HG02798 (cell line): ENCODE data around the gene DDIT3.

Experiments used
- ATAC-seq: cut with Tn5 transposase; IDR thresholded peaks from one replicate; pipeline ENCODE4 v1.9.1; 2021; ENCODE audit warnings: mild to moderate bottlenecking; ENCODE audit not compliant: unreplicated experiment, poor library complexity

The DDIT3 gene

GRCh38 chr12:57488402-57489156 lies 31.7 kb downstream of the DDIT3 start:
- no peak for ATAC-seq

DNA sequence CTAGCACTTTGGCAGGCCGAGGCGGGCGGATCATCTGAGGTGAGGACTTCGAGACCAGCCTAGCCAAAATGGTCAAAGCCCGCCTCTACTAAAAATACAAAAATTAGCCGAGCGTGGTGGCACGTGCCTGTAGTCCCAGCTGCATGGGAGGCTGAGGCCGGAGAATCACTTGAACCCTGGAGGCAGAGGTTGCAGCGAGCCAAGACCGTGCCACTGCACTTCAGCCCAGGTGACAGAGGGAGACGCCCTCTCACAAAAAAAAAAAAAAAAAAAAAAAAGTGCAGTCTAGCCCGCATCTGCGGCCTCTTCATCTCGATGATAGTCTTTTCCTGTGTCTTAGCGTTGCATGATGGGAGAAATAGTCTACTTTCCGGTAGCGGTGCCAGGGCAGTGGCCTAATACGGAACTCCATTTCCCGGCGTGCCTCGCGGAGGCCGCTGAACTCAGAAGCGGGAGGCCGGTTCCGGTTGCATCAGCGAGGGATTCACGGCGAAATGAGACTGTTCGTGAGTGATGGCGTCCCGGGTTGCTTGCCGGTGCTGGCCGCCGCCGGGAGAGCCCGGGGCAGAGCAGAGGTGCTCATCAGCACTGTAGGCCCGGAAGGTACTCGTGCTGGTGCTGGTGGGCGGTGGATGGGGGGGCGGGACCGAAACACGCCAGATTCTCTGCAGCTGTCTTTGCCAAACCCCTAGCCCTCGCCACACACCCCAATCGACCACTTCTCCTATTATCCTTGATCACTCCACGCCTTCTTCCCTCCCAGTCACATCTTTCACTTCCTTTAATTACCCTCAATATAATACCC lies 32.5 kb downstream of the DDIT3 start, which contains the start of gene MARS1:
Gene MARS1 (plus strand): TSS at position 472 of the 805 bp plus-strand sequence. CDS start 23 bp downstream, at position 495.
- ATAC-seq, result peak; percentile 99

GRCh38 chr12:57487055-57487596 lies 33.2 kb downstream of the DDIT3 start:
- ATAC-seq, result no peak

DNA sequence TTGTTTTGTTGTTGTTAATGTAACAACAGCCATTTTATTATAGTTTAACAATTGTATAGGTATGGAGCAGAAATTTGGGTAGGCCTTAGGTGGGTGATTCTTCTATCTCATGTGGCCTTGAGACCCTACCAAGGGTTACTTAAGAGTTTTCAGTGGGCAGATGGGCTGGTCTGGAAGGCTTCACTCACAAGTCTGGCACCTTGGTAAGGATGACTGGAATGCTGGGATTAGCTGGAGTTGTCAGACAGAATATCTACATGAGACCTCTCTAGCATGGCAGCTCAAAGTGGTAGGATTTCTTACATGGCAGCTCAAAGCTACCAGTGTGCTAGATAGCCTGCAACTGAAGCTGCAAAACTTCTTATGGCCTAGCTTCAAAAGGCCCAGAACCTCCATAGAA lies 34.6 kb downstream of the DDIT3 start:
- ATAC-seq, result no peak

DNA sequence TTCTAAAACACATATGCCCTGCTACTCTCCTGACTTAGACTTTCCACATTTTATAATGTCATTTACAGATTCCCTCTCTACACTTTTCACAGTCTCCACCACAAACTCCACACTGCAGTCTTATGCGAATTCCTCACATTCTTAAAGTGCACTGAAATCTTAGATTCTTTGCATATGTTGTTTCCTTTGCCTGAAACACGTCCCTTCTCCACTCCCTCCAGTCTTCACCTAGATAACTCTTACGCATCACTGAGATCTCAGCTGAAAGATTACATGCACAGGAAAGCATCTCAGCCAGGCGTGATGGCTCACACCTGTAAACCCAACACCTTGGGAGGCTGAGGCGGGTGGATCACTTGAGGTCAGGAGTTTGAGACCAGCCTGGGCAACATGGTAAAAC lies 36.8 kb downstream of the DDIT3 start:
- ATAC-seq, result no peak

- ATAC-seq, result no peak
These were observed 38.6 kb downstream of the DDIT3 start for GRCh38 chr12:57481671-57482070.

- ATAC-seq, result no peak
These were observed 40.8 kb downstream of the DDIT3 start, which contains the start of gene ARHGAP9 for GRCh38 chr12:57479376-57480115. Gene ARHGAP9, minus strand, starts transcription at chr12:57479866. Its CDS starts 460 bp downstream, at chr12:57479406.

DNA sequence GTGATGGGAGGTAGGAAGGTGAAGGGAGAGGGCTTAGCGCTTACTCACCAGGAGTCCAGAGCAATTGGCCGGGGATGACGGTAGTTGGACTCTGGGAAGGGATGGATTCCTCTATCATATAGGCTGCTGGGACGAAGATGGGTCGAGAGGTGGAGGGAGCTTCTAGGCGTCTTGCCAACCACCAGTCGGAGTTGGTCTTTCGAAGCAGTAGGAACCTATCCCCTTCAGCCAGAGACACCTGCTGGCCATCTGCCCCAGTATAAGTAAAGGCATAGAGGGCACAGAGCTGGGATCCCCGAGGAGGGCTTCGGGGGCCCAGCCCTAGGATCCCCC lies 41.3 kb downstream of the DDIT3 start:
- ATAC-seq, result no peak

- ATAC-seq, result peak; percentile 53
These were observed 42.3 kb downstream of the DDIT3 start for GRCh38 chr12:57477710-57478681.

DNA sequence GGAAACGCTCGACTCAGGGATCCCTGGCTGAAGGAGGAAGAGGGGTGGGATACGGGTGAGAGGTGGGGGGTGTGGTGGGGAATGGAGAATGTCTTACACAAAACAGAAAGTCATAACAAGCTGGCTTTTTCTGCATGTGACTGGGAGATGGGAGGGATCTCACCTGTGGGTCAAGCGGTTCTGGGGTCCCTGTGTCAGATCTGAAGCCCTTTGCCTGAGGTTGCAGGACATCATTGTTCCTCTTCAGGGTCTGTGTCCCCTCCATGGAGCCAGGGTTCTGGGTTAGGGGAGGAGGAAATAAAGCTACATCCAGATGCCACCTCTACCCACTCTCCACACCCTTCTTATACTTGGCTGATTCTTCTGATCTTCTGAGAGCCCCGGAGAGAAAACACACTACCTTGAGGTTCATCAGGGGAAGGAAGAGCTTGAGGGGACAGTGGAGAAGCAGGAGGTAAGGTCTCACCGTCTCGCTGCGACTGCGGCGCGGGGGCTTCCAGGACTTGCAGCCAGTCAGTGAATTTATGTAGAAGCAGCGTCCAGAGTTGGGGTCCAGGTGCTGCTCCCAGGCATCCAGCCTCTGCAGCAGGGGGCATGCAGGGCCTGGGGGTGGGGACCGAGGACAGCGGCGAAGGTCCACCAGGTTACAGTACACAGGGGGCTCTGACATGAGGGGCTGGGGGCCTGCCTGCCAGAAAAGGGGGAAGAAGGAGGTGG lies 43.2 kb downstream of the DDIT3 start:
- ATAC-seq, result no peak

GRCh38 chr12:57476162-57476992 lies 43.9 kb downstream of the DDIT3 start:
- no peak for ATAC-seq

DNA sequence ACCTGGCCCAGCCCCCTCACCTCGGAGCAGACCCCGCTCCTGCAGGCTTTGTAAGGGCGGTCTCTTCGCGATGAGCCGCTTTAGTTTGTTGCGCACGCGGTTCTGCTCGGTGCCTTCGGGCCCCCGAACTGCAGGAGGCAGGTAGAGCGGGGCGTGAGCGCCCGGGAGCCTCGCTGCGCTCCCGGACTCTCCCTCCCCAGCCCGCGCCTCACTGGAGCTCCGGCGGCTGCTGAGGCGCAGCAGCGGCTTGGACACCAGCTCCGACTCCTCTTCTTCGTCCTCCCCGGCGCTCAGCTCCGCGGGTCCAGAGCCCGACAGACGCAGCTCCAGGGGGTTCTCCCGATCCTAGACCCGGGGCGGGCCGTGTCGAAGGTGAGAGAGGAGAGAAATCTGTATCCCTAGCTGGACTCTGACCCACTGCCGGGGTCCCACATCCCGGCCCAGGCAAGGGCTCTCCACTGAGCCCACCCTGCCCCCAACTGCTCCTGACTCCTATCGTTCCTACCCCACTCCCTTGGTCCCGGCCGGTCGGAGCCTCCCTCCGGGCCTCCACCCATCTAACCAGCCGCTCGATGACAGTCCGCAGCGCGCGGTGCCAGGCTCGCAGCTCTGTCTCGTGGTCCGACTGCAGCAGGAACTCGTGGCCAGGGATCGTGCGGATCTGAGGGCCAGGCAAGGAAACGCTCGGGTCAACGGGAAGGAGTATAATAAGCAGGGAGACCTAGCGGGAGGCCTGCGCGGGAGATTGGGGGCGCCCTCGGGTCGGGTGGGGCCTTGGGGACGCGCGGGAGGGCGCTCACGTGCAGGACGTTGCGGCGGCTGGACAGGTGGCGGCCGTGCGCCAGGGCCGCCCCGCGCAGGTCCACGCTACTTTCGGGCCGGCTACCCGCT lies 44.8 kb downstream of the DDIT3 start:
- no peak for ATAC-seq

DNA sequence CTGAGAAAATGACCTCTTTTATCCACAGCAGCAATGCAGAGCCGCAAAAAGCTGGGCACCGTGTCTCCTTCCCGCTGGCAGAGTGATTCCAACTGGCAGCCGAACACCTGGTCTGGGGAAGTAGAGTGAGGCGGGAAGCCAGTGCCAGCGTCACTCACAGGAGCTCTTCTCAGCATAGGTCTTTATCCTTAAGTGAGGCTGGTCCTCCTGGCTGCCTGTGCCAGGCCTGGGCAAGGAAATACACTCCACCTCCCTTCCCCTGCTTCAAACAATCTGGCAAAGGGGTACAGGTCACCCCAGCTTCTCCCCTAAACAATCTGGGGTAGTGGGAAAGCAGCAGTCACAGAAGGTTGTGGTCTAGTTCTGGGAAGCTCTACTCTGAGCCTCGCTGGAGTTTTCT lies 45.5 kb downstream of the DDIT3 start:
- ATAC-seq, result no peak

DNA sequence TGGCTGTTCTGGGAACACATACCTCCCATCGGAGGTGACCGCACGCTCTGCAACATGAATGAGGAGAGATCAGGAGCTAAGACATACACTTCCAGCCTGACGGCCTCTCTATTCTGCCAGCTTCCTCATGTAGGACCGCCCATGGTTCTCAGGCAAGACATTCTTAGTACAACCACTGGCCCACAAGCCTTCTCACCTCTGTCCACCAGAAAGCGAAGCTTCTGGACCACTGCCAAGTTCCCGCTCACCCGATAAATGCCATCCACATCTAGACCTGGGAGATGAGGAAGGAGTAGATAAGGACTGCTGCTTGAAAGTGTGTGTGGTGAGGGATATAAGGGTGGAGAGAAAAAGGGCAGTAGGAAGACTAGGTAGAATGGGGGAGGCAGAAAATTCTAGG lies 45.9 kb downstream of the DDIT3 start:
- ATAC-seq, result no peak

- ATAC-seq, result no peak
These were observed 46.4 kb downstream of the DDIT3 start for GRCh38 chr12:57473886-57474285.

- ATAC-seq, result no peak
These were observed 46.9 kb downstream of the DDIT3 start for GRCh38 chr12:57473392-57473791.

DNA sequence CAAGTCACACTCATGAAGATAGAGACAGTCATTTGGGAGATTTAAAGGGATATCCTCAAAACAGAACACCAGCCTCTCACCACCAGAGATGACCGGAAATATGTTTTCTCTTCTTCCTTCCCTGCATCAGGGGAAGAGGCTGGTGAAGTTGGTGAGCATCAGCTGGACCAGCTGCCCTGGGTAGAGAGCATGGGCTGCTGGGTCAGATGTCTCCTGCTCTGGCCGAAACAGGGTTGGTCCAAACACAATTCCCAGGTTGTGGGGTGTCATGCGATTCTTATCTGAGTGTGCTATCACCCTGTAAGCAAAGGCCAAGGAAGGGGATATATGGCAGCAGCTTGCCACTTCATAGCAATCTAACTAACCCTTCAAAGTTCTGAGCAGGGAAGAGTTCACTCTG lies 47.9 kb downstream of the DDIT3 start:
- no peak for ATAC-seq
